MG63 (cell line): ENCODE results near the gene DRP2. TPM values are rescaled to one million over a fixed set of nuclear protein-coding genes. Genes with fewer than 3 reads are reported as not detected.
A peak's percentile ranks its signal among the peaks of the same experiment; 100 is the strongest.
"Not testable (repeated sequence)": the region's sequence is repeated elsewhere in the genome, so short reads cannot be mapped to it uniquely, and the experiment has no call there.

Experiments
- DNase-seq: peaks from one replicate; pipeline ENCODE4 v3.0.0-alpha.2; 2020
- H3K27me3 ChIP-seq: fragments of 250-450 bp; sonication (Bioruptor Pico); 2 replicates; pipeline ENCODE4 v1.5.1; 2020; ENCODE audit warnings: mild to moderate bottlenecking, moderate library complexity
- H3K36me3 ChIP-seq: fragments of 250-450 bp; sonication (Bioruptor Pico); 2 replicates; pipeline ENCODE4 v1.5.1; 2020; ENCODE audit warnings: mild to moderate bottlenecking, moderate library complexity
- H3K4me3 ChIP-seq: fragments of 250-450 bp; sonication (Bioruptor Pico); 2 replicates; pipeline ENCODE4 v1.5.1; 2020; ENCODE audit warnings: mild to moderate bottlenecking, moderate library complexity
- H3K9me3 ChIP-seq: fragments of 250-450 bp; sonication (Bioruptor Pico); 2 replicates; pipeline ENCODE4 v1.5.1; 2020; ENCODE audit warnings: mild to moderate bottlenecking, moderate library complexity
- total RNA-seq: library from RNA; depleted of rRNA; stranded (reverse); fragments of >200 nt; shearing (Covaris generic); gene quantifications from 2 replicates; pipeline ENCODE4 v1.2.3, GENCODE V29; 2014; ENCODE audit warnings: low replicate concordance; rRNA removed

The DRP2 gene, protein sequence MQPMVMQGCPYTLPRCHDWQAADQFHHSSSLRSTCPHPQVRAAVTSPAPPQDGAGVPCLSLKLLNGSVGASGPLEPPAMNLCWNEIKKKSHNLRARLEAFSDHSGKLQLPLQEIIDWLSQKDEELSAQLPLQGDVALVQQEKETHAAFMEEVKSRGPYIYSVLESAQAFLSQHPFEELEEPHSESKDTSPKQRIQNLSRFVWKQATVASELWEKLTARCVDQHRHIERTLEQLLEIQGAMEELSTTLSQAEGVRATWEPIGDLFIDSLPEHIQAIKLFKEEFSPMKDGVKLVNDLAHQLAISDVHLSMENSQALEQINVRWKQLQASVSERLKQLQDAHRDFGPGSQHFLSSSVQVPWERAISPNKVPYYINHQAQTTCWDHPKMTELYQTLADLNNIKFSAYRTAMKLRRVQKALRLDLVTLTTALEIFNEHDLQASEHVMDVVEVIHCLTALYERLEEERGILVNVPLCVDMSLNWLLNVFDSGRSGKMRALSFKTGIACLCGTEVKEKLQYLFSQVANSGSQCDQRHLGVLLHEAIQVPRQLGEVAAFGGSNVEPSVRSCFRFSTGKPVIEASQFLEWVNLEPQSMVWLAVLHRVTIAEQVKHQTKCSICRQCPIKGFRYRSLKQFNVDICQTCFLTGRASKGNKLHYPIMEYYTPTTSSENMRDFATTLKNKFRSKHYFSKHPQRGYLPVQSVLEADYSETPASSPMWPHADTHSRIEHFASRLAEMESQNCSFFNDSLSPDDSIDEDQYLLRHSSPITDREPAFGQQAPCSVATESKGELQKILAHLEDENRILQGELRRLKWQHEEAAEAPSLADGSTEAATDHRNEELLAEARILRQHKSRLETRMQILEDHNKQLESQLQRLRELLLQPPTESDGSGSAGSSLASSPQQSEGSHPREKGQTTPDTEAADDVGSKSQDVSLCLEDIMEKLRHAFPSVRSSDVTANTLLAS
- total RNA-seq, result not detected in 2 replicates

DNA sequence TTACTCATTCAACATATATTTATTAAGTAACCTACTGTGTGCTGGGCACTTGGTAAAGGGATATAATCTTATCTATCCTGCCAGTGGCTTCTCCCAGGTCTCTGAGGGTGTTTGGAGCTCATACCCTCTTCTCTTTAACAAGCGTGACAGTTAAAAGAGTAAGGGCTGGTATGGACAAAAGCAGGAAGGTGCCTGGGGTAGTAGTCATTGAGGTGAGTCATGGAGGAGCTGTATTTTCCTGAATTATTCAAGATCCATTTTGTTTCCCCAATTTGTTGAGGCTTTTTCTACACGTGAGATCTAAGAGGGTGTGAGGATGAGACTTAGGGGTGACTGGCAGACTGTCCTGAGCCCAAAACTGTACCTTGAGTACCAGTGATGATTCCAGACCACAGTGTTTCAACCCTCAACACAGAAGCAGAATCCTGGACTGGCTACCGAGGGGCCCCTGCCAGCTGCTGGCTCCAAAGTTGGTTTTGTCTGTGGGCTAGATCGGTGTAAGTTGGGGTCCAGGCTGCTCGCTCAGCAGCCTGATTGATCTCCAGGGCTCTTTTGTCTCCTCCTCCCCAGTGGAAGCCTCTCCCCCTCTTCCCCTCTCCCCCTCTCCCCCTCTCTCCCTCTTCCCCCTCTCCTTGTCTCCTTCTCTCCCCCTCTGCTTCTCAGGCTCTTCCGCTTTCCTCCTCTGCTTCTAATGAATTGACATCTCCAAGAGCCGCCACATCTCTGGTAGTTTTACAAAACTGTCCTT lies at the start of gene DRP2:
Gene DRP2, plus strand, starts transcription at position 671 of the 748 bp plus-strand sequence. CDS start 11,862 bp downstream, outside the sequence.
- no peak within 1 kb of the TSS for H3K4me3 ChIP-seq
- H3K9me3 ChIP-seq, result no peaks in the 10 kb centered on the region
- no peak for DNase-seq
- no peaks in the 10 kb centered on the region for H3K27me3 ChIP-seq
- H3K36me3 ChIP-seq, result no peaks in the 10 kb centered on the region

- H3K4me3 ChIP-seq, result no peak overlapping the region
- no peak for DNase-seq
- no peaks in the 10 kb centered on the region for H3K9me3 ChIP-seq
- H3K36me3 ChIP-seq, result no peaks in the 10 kb centered on the region
- no peaks in the 10 kb centered on the region for H3K27me3 ChIP-seq
These were observed 47.6 kb upstream of the DRP2 start for GRCh38 chrX:101171883-101172400.

- no peak overlapping the region for H3K4me3 ChIP-seq
- H3K27me3 ChIP-seq, result no peaks in the 10 kb centered on the region
- no peaks in the 10 kb centered on the region for H3K9me3 ChIP-seq
- no peaks in the 10 kb centered on the region for H3K36me3 ChIP-seq
- no peak for DNase-seq
These were observed 43.1 kb upstream of the DRP2 start for GRCh38 chrX:101176439-101176838.

DNA sequence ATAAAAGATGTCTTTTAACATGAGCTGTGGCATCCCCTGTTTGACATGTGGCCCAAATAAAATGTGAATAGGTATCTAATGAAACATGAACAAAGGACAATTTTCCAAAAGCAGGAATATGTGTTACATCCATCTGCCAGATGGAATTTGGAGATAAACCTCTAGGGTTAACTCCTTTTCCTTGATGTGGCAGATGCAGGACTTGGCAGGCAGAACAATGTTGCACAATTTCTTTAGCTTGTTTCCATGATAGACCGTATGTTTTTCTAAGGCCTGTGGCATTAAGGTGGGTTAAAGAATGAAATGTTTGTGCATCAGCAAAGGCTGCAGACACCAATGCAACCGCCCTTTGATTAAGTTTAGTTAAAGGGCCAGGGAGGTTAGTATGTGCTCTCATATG lies 34.7 kb upstream of the DRP2 start:
- not testable (repeated sequence) for H3K4me3 ChIP-seq, H3K27me3 ChIP-seq, H3K36me3 ChIP-seq, H3K9me3 ChIP-seq, DNase-seq

- H3K9me3 ChIP-seq, DNase-seq, H3K4me3 ChIP-seq: not testable (repeated sequence)
These were observed 31.6 kb upstream of the DRP2 start for GRCh38 chrX:101187961-101188360.

GRCh38 chrX:101190736-101191135 lies 28.9 kb upstream of the DRP2 start:
- DNase-seq, result peak; percentile 7
- H3K36me3 ChIP-seq, result no peaks in the 10 kb centered on the region
- no peaks in the 10 kb centered on the region for H3K9me3 ChIP-seq
- no peak overlapping the region for H3K4me3 ChIP-seq
- H3K27me3 ChIP-seq, result no peaks in the 10 kb centered on the region

More at GRCh38 chrX:101187961-101188360, 31.6 kb upstream of the DRP2 start:
- H3K36me3 ChIP-seq, H3K27me3 ChIP-seq: not testable (repeated sequence)

DNA sequence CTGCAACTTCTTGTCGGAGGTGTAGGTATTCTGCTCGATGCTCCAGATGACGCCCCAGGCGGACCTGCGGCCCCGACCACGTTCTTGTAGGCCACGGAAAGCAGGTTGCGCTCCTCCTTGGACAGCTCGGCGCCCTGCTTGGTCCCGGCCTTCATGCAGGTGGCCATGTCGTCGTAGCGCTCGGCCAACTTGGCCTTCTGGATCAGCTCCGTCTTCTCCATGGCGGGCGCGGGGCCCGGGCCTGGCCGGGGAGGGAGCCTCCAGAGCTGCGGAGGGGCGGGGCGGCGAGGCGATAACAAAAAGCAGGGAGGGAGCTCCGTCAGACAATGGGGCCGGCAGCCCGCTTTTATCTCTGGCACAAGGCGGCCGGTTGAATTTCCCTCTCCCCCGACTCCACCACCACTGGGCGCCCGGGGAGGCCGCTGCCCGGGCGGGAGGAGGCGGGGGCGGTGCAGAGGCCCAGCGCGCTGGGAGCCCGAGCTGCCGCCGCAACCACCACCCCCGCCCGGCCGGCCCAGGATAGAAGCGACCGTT lies 28.3 kb upstream of the DRP2 start:
- H3K9me3 ChIP-seq, result no peaks in the 10 kb centered on the region
- no peak for DNase-seq
- H3K4me3 ChIP-seq, result no peak overlapping the region
- H3K36me3 ChIP-seq, result no peaks in the 10 kb centered on the region
- H3K27me3 ChIP-seq, result no peaks in the 10 kb centered on the region

- no peaks in the 10 kb centered on the region for H3K9me3 ChIP-seq
- no peaks in the 10 kb centered on the region for H3K36me3 ChIP-seq
- no peaks in the 10 kb centered on the region for H3K27me3 ChIP-seq
- DNase-seq, result no peak
- H3K4me3 ChIP-seq, result no peak overlapping the region
These were observed 24.0 kb upstream of the DRP2 start for GRCh38 chrX:101195442-101196173.

DNA sequence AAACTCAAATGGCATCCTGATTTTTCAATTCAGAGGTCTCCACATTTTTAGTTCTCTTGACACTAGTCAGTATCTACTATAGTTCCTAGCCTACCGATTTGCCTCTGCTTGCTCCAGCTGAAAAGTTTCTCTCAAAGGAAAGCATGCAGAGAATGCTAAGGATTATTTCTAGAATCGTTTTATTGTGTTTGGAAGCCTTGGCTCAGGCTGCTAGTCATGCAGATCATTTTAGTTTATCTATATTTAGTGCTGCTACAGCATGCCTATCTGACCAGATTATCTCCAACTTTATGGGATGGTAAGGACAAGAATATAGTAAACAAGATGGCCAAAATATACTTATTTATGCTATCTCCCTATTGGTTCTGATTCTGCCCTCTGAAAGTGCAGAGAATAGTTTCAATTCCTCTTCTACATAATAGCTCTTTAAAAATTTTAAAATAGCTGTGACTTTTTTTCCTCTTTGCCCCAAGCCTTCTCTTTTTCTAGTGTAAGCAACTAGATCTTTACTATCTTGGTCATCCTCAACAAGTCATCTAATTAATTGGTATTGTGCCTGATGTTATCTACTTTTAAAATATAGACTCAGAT lies 15.7 kb upstream of the DRP2 start:
- Histone ChIP-seq H3K27me3 (no peaks in the 10 kb centered on the region), H3K36me3 (no peaks in the 10 kb centered on the region), H3K4me3 (no peak overlapping the region), H3K9me3 (no peaks in the 10 kb centered on the region)
- DNase-seq, result no peak

DNA sequence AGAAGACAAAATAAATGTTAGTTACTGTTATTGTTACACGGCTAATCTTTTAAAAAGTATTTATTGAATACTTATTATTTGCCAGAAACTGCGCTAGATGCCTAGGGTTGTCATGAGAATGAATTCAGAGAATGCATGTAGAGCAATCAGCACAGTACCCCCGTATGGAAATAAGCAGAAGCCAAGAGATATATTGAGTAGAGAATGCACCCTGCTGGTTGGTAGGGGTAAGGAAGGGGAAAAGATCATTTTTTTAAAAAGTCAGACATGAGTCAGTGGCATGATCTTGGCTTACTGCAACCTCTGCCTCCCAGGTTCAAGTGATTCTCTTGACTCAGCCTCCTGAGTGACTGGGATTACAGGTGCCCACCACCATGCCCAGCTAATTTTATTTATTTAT lies 13.1 kb upstream of the DRP2 start:
- Histone ChIP-seq H3K27me3 (no peaks in the 10 kb centered on the region), H3K36me3 (no peaks in the 10 kb centered on the region), H3K9me3 (no peaks in the 10 kb centered on the region), H3K4me3 (no peak overlapping the region)
- DNase-seq, result no peak

DNA sequence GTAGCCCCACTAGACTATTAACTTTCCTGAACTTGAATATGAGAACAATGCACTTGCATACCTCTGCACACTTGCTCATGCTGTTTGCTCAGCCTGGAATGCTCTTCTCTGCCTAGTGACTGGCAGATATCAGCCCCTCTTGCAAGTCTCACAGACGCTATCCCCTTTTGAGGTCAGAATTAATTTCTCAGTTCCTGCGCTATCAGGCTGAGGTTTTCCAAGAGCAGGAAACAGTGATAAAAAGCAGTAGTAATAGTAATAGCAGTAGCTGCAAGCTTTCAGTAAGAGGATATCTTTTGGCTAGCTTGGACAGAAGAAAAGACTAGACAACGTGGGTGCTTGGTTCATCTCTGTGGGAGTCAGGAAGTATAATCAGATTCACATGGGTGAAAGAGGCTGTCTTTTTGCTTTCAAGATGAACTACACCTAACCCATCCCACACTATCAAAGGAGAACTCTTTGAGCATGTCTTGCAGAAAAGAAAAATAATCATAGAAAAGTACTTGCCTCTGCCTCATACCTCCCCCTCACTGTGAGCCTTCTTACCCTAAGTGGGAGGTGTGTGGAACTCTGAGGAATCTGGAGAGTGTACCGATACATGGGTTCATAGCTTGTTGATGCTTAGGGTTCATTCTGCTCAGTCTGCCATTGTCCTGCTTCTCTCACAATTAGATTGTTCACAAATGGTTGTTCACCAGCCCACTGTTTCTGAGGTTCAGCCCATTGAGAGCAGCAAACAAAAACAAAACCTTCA lies 11.3 kb upstream of the DRP2 start:
- Histone ChIP-seq H3K9me3 (no peaks in the 10 kb centered on the region), H3K27me3 (no peaks in the 10 kb centered on the region), H3K36me3 (no peaks in the 10 kb centered on the region), H3K4me3 (no peak overlapping the region)
- no peak for DNase-seq

DNA sequence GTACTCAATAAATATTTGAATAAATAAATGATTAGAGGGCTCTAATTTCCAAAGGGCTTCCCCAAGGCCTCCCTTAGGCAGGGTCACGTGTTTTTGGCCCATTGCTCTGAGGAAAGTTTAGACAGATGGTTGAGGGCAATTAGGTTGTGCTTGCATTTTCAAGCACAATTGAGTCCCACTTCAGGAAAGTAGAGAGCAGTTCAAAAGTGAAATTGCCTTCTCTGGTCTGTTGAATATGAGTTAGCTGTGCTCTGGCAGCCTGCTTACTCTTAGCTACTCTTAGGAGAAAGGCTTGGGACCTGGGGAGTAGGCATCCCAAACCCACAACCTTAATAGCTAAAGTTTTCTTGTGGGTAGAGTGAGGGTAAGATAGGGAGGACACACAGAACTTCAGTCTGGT lies 9.0 kb upstream of the DRP2 start:
- Histone ChIP-seq H3K4me3 (no peak overlapping the region), H3K9me3 (no peaks in the 10 kb centered on the region), H3K36me3 (no peaks in the 10 kb centered on the region), H3K27me3 (no peaks in the 10 kb centered on the region)
- no peak for DNase-seq

DNA sequence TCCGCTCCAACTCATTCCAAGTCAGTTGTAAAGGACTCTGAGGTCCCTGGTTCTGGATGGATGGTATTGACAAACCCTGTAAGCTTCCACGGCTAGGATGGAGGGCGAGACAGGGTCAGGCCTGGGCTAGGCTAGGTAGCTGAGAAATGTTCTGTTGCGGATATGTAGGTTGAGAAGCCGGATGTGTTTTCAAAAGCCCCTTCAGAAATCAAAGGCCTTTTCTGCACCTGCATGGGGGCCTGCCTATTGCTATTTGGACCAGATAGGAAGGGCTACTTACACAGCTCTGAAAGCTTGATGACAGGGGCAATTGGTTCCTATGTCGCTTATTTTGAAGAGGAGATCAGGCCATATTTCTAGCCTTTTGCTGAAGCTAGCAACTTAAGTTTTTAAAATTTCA lies 1.9 kb upstream of the DRP2 start:
- no peaks in the 10 kb centered on the region for H3K9me3 ChIP-seq
- H3K27me3 ChIP-seq, result no peaks in the 10 kb centered on the region
- no peak overlapping the region for H3K4me3 ChIP-seq
- no peak for DNase-seq
- H3K36me3 ChIP-seq, result no peaks in the 10 kb centered on the region

DNA sequence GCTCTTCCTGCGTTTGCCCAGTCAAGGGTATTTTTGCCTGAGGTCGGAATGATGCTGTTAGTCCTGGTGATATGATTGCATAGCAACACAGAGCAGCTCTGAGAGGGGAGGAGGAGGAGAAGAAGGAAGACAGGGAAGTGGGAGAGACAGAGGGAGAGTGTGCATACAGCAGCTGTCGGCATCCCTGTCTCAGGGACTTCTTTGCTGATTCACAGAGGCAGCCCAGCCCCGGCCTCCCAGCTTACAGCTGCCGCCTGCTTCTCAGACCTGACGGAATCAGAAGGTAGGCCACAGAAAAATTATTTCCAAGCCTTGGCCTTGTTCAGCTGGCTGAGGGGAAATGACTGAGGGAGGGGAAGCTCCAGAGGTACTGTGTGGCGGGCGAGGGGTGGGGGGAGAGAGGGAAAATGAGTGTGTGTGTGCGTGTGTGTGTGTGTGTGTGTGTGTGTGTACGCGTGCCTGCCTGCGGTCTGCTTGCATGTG lies 319 bp downstream of the DRP2 start:
- no peak overlapping the region for H3K4me3 ChIP-seq
- DNase-seq, result no peak
- no peaks in the 10 kb centered on the region for H3K9me3 ChIP-seq
- H3K36me3 ChIP-seq, result no peaks in the 10 kb centered on the region
- H3K27me3 ChIP-seq, result no peaks in the 10 kb centered on the region
